Heart left ventricle (tissue), 16 donors: ENCODE data around the gene ASTN2. TPM values are rescaled to one million over a fixed set of nuclear protein-coding genes. Genes with fewer than 3 reads are reported as not detected.

Source experiments
- ATAC-seq, 4 donors: fragments of 200-7000 bp; cut with Tn5 transposase; one replicate each; pipeline ENCODE4 v1.9.1; 2020 to 2022; ENCODE audit warnings: moderate library complexity in 4 of 4, mild to moderate bottlenecking in 3 of 4, moderate number of reproducible peaks in 1 of 4
- DNase-seq, 5 donors: peaks; one replicate each; pipeline ENCODE4 v3.0.0-alpha.2; 2020
- H3K27ac ChIP-seq, 12 donors: fragments of 200-600 bp; sonication (generic) in 4 of 12; one replicate each; pipeline versions ENCODE4 v1.5.0 to v1.8.0; 2016 to 2022; ENCODE audit warnings: mild to moderate bottlenecking in 2 of 12
- H3K27me3 ChIP-seq, 9 donors: fragments of 200-600 bp; sonication (generic) in 2 of 9; one replicate each; pipeline versions ENCODE4 v1.5.1 to v1.8.0; 2016 to 2022; ENCODE audit warnings: mild to moderate bottlenecking in 3 of 9
- H3K36me3 ChIP-seq, 9 donors: fragments of 200-600 bp; sonication (generic) in 2 of 9; one replicate each; pipeline versions ENCODE4 v1.5.0 to v1.8.0; 2018 to 2022; ENCODE audit warnings: mild to moderate bottlenecking in 2 of 9
- H3K4me1 ChIP-seq, 12 donors: fragments of 200-600 bp; sonication (generic) in 4 of 12; one replicate each; pipeline versions ENCODE4 v1.5.0 to v1.8.0; 2016 to 2022; ENCODE audit warnings: mild to moderate bottlenecking in 3 of 12
- H3K4me3 ChIP-seq, 12 donors: fragments of 200-600 bp; sonication (generic) in 4 of 12; one replicate each; pipeline versions ENCODE4 v1.5.0 to v1.8.0; 2017 to 2022; ENCODE audit warnings: mild to moderate bottlenecking in 9 of 12, moderate library complexity in 4 of 12
- H3K9me3 ChIP-seq, 12 donors: fragments of 200-600 bp; sonication (generic) in 4 of 12; one replicate each; pipeline versions ENCODE4 v1.5.0 to v1.8.0; 2016 to 2022; ENCODE audit warnings: mild to moderate bottlenecking in 1 of 12
- CTCF ChIP-seq, 12 donors: fragments of 200-600 bp; sonication (generic) in 4 of 12; IDR thresholded peaks; one replicate each; pipeline versions ENCODE4 v1.5.0 to v1.8.0; 2018 to 2022; ENCODE audit warnings: antibody characterized with exemption in 12 of 12, mild to moderate bottlenecking in 5 of 12
- POLR2A ChIP-seq, 2 donors: fragments of 450-650 bp; IDR thresholded peaks; one replicate each; pipeline ENCODE4 v1.6.1; 2017; ENCODE audit warnings: antibody characterized with exemption in 2 of 2, mild to moderate bottlenecking in 2 of 2, moderate library complexity in 2 of 2
- WGBS, 4 donors: extraction: QIAGEN DNeasy Blood & Tissue Kit in 2 of 4; methylation state at CpG; one replicate each; pipeline versions ENCODE4 v1.1.5 to v1.1.7; 2013 to 2018; 5-methylcytosine and 5-hydroxymethylcytosine counted together
- intact Hi-C, 10 donors: fragments of 100-400 bp; cut with DNase I; formaldehyde crosslinking; loops; one replicate each; pipeline versions ENCODE4 v1.11.1 to v1.14.2; 2022
- polyA plus RNA-seq, 2 donors: library from polyadenylated mRNA; stranded (reverse); fragments of 200-250 nt; gene quantifications; one replicate each; pipeline ENCODE4 v1.2.3, GENCODE V29; 2013
- total RNA-seq, 9 donors: library from RNA; depleted of rRNA in 2 of 9; stranded (reverse); fragments of >200 nt in 2 of 9; fragmentation: NEBNext Ultra II Directional in 3 of 9; extraction: Animal tissue kit (Norgen Biotek cat#: 25700) in 3 of 9; gene quantifications; one replicate each; pipeline versions ENCODE4 v1.1.0 to v1.2.4, GENCODE V29; 2016 to 2023
- donor health status: ischemic (EF 13 %, LVEDD 7.1; RV severe dilation, severe dysfunction).
- donor health status: healthy with polysubstance abuse.
- donor health status: DM: no; HTN: yes; CAD: no.
- donor health status: DM: no; HTN: no; CAD: no.
- donor health status: ischemic (EF 25% LVEDD 6.9; RV normal size, moderate dysfunction).
- donor health status: ischemic (EF 25% LVEDD 5.7; RV mildly dilated, moderate dysfunction).
- donor health status: healthy.
- donor health status: DM: yes; HTN: yes; CAD: no.
- donor health status: ischemic (EF 35%, LVEDD 5.7; RV mildly dilated, moderate dysfunction).
- donor health status: nonischemic (EF 11% LVEDD 7.7; RV severe dilation, severe dysfunction).
- donor health status: DM: yes; HTN: yes; CAD: no.
- donor health status: PGD.
- donor health status: ischemic (EF 29% LVEDD 5.4; RV normal size, mild dysfunction).
- donor health status: nonischemic (EF 23%, LVEDD 6.1; RV moderate dilation, normal function).

ASTN2 gene
- total and polyA plus RNA-seq, 11 donors, result 2.5 to 6.0 (median 3.5) TPM

- TF ChIP-seq CTCF (IDR thresholded peaks at IDR 0.05) (no peak), POLR2A (IDR thresholded peaks at IDR 0.05) (no peak)
- no peak overlapping the region for H3K4me3 ChIP-seq
- no peaks in the 10 kb centered on the region for H3K36me3 ChIP-seq
- no peaks in the 10 kb centered on the region for H3K9me3 ChIP-seq
- no peak for DNase-seq
- no peaks in the 10 kb centered on the region for H3K27me3 ChIP-seq
- ATAC-seq, result no peak
- no peak overlapping the region for H3K27ac ChIP-seq
- intact Hi-C loops, result no loop called here
- no peaks in the 10 kb centered on the region for H3K4me1 ChIP-seq
- WGBS, 4 donors, result 77 to 83% (median 81%) methylated on average over 4 of the region's 4 CpGs
Measured at GRCh38 chr9:117145081-117145480, 269.8 kb downstream of the ASTN2 start.

GRCh38 chr9:117138231-117138630 lies 276.6 kb downstream of the ASTN2 start:
- Histone ChIP-seq H3K36me3 (no peaks in the 10 kb centered on the region), H3K9me3 (no peaks in the 10 kb centered on the region), H3K27ac (no peak overlapping the region), H3K27me3 (no peaks in the 10 kb centered on the region), H3K4me1 (no peaks in the 10 kb centered on the region), H3K4me3 (no peak overlapping the region)
- intact Hi-C loops, result no loop called here
- TF ChIP-seq CTCF (IDR thresholded peaks at IDR 0.05), result no peak
- TF ChIP-seq POLR2A (IDR thresholded peaks at IDR 0.05), result no peak
- 45 to 50% (median 47%) methylated on average over 5 of the region's 5 CpGs for WGBS, 4 donors
- DNase-seq (no peak), ATAC-seq (no peak)

GRCh38 chr9:117136461-117136860 lies 278.4 kb downstream of the ASTN2 start:
- no peaks in the 10 kb centered on the region for H3K4me1 ChIP-seq
- no peak overlapping the region for H3K27ac ChIP-seq
- no peak overlapping the region for H3K4me3 ChIP-seq
- ATAC-seq, result no peak
- no peaks in the 10 kb centered on the region for H3K9me3 ChIP-seq
- TF ChIP-seq CTCF (IDR thresholded peaks at IDR 0.05), result no peak
- no peak for TF ChIP-seq POLR2A (IDR thresholded peaks at IDR 0.05)
- no peaks in the 10 kb centered on the region for H3K36me3 ChIP-seq
- no peak for DNase-seq
- no peaks in the 10 kb centered on the region for H3K27me3 ChIP-seq
- whole genome bisulfite sequencing, 4 donors, result 72 to 81% (median 78%) methylated on average over 4 of the region's 4 CpGs
- intact Hi-C loops, result no loop called here

GRCh38 chr9:117135501-117136098 lies 279.3 kb downstream of the ASTN2 start:
- TF ChIP-seq CTCF (IDR thresholded peaks at IDR 0.05), result no peak
- TF ChIP-seq POLR2A (IDR thresholded peaks at IDR 0.05), result no peak
- Histone ChIP-seq H3K4me3 (no peak overlapping the region), H3K9me3 (no peaks in the 10 kb centered on the region), H3K27me3 (no peaks in the 10 kb centered on the region), H3K27ac (no peak overlapping the region), H3K4me1 (no peaks in the 10 kb centered on the region), H3K36me3 (no peaks in the 10 kb centered on the region)
- intact Hi-C loops, result no loop called here
- 35 to 41% (median 38%) methylated on average over 5 of the region's 5 CpGs for WGBS, 4 donors
- no peak for DNase-seq
- ATAC-seq, result no peak
